DOHH2 (cell line): ENCODE measurements around the gene BPIFB1.

Experiments
- H3F3A ChIP-seq: fragments of 200-600 bp; sonication (generic), shearing (Covaris generic); 2 replicates; pipeline ENCODE4 v1.6.0; 2016; ENCODE audit warnings: antibody characterized with exemption, mild to moderate bottlenecking; ENCODE audit not compliant: control insufficient read depth, insufficient read depth
- H3K27ac ChIP-seq: fragments of 200-600 bp; sonication (generic); 2 replicates; pipeline ENCODE4 v1.5.1; 2014; ENCODE audit warnings: low read depth, mild to moderate bottlenecking, low read length, moderate library complexity
- H3K27me3 ChIP-seq: fragments of 200-600 bp; sonication (generic); 2 replicates; pipeline ENCODE4 v1.6.1; 2014; ENCODE audit warnings: mild to moderate bottlenecking, low read length, mixed read lengths; ENCODE audit not compliant: control insufficient read depth
- H3K36me3 ChIP-seq: fragments of 200-600 bp; sonication (generic); 2 replicates; pipeline ENCODE4 v1.6.1; 2014; ENCODE audit warnings: mild to moderate bottlenecking, low read length, moderate library complexity, mixed read lengths; ENCODE audit not compliant: control insufficient read depth
- H3K4me1 ChIP-seq: fragments of 200-600 bp; sonication (generic); 2 replicates; pipeline ENCODE4 v1.6.1; 2014; ENCODE audit warnings: mild to moderate bottlenecking, low read length, mixed read lengths; ENCODE audit not compliant: control insufficient read depth
- H3K4me2 ChIP-seq: fragments of 200-600 bp; sonication (generic); 2 replicates; pipeline ENCODE4 v1.6.0; 2014; ENCODE audit warnings: mild to moderate bottlenecking, low read length, moderate library complexity
- H3K4me3 ChIP-seq: fragments of 200-600 bp; sonication (generic); 2 replicates; pipeline ENCODE4 v1.5.1; 2014; ENCODE audit warnings: mild to moderate bottlenecking, low read length, mixed read lengths
- H3K79me2 ChIP-seq: fragments of 200-600 bp; sonication (generic); 2 replicates; pipeline ENCODE4 v1.6.1; 2014; ENCODE audit warnings: mild to moderate bottlenecking, low read length, mixed read lengths; ENCODE audit not compliant: control insufficient read depth
- H3K9me2 ChIP-seq: fragments of 200-600 bp; sonication (generic); replicated peaks from 2 replicates; pipeline ENCODE4 v1.6.1; 2014; ENCODE audit warnings: mild to moderate bottlenecking, low read length, mixed read lengths; ENCODE audit not compliant: control insufficient read depth
- H3K9me3 ChIP-seq: fragments of 200-600 bp; sonication (generic); 2 replicates; pipeline ENCODE4 v1.6.1; 2014; ENCODE audit warnings: antibody characterized with exemption, low read length, mixed read lengths; ENCODE audit not compliant: control insufficient read depth, insufficient read depth
- H4K20me1 ChIP-seq: fragments of 200-600 bp; sonication (generic); 2 replicates; pipeline ENCODE4 v1.6.0; 2014; ENCODE audit warnings: low read depth, mild to moderate bottlenecking, antibody characterized with exemption, low read length, moderate library complexity; ENCODE audit not compliant: control insufficient read depth, insufficient read depth
- CTCF ChIP-seq: fragments of 200-600 bp; sonication (generic); IDR thresholded peaks from one replicate; pipeline ENCODE4 v1.5.1; 2014; ENCODE audit warnings: antibody characterized with exemption, mild to moderate bottlenecking, low read depth, low read length; ENCODE audit not compliant: poor library complexity, severe bottlenecking
- EZH2phosphoT487 ChIP-seq: fragments of 200-600 bp; sonication (generic); IDR thresholded peaks from 2 replicates; pipeline ENCODE4 v1.6.1; 2017; ENCODE audit warnings: borderline replicate concordance, mild to moderate bottlenecking, antibody characterized with exemption, low read length, moderate library complexity, mixed read lengths

Gene BPIFB1

GRCh38 chr20:33303595-33303994, 20.6 kb downstream of the BPIFB1 start:
- Histone ChIP-seq H3K4me2 (no peak overlapping the region), H3K9me3 (no peaks in the 10 kb centered on the region), H3K79me2 (no peaks in the 10 kb centered on the region), H3K27ac (no peak overlapping the region), H4K20me1 (no peaks in the 10 kb centered on the region), H3K36me3 (no peaks in the 10 kb centered on the region), H3K4me1 (no peaks in the 10 kb centered on the region), H3F3A (no peaks in the 10 kb centered on the region), H3K4me3 (no peak overlapping the region), H3K9me2 (no peaks in the 10 kb centered on the region), H3K27me3 (peaks cover 5% of the 10 kb centered on the region; the same call in 1 of the 2 replicates)
- no peak for TF ChIP-seq CTCF
- TF ChIP-seq EZH2phosphoT487: no peak

DNA sequence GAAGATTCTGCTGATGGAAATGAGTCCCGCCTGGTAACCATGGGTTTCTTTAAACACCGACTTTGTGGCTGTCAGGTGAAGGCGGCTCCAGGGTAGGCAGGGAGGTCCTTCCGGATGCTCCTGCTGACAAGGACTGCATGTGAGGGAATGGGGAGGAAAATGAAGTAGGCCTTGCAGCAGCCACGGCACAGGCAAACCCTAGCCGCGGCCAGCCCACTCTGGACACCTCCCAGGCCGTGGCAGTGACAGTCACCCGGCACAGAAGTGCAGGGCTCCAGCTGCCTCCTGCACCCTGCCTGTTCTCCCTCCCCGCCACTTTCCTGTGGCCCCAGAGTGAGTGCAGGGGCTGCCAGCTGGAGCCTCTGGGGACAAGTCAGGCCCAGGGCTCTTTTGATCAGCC, 21.0 kb downstream of the BPIFB1 start:
- TF ChIP-seq EZH2phosphoT487 (no peak), CTCF (no peak)
- H3K9me2 ChIP-seq: no peaks in the 10 kb centered on the region
- H3K4me3 ChIP-seq: no peak overlapping the region
- H3K4me1 ChIP-seq: no peaks in the 10 kb centered on the region
- no peaks in the 10 kb centered on the region for H4K20me1 ChIP-seq
- H3K36me3 ChIP-seq: no peaks in the 10 kb centered on the region
- no peak overlapping the region for H3K27ac ChIP-seq
- H3K27me3 ChIP-seq: peaks cover 5% of the 10 kb centered on the region; the same call in 1 of the 2 replicates
- H3K4me2 ChIP-seq: no peak overlapping the region
- H3K79me2 ChIP-seq: no peaks in the 10 kb centered on the region
- no peaks in the 10 kb centered on the region for H3K9me3 ChIP-seq
- no peaks in the 10 kb centered on the region for H3F3A ChIP-seq

- Histone ChIP-seq H3K4me2 (no peak overlapping the region), H3K4me1 (no peaks in the 10 kb centered on the region), H3K27ac (no peak overlapping the region)
Measured at GRCh38 chr20:33305589-33306057, 22.6 kb downstream of the BPIFB1 start.

More at GRCh38 chr20:33305589-33306057, 22.6 kb downstream of the BPIFB1 start:
- Histone ChIP-seq H3K36me3 (no peaks in the 10 kb centered on the region), H3K4me3 (no peak overlapping the region), H3K27me3 (peaks cover 5% of the 10 kb centered on the region; the same call in 1 of the 2 replicates), H3K79me2 (no peaks in the 10 kb centered on the region), H3F3A (no peaks in the 10 kb centered on the region), H4K20me1 (no peaks in the 10 kb centered on the region), H3K9me2 (no peaks in the 10 kb centered on the region), H3K9me3 (no peaks in the 10 kb centered on the region)
- no peak for TF ChIP-seq CTCF
- no peak for TF ChIP-seq EZH2phosphoT487
